HG02678 (cell line): ENCODE data around the gene BOC.

Source experiments
- ATAC-seq: cut with Tn5 transposase; IDR thresholded peaks from one replicate; pipeline ENCODE4 v1.9.1; 2021; ENCODE audit warnings: mild to moderate bottlenecking, moderate library complexity; ENCODE audit not compliant: unreplicated experiment

BOC gene

DNA sequence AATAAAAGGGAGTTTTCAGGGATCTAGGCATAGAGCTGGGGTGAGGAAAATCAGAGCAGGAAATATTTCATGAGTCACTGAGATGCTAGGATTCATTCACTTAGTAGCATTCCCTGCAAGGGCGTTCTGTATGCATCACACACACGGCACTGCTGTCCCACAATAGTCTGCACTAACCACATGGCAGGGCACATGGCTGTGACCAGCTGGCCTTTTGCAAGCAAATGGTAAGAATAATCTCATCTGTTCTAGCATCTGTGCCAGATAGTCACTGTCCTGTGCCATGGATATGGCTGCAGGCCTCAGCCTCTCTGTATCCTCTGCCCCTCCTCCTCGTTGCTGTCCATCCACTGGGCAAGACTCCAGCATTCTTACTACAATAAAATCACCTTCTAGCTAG is 37.8 kb downstream of the BOC start:
- no peak for ATAC-seq

DNA sequence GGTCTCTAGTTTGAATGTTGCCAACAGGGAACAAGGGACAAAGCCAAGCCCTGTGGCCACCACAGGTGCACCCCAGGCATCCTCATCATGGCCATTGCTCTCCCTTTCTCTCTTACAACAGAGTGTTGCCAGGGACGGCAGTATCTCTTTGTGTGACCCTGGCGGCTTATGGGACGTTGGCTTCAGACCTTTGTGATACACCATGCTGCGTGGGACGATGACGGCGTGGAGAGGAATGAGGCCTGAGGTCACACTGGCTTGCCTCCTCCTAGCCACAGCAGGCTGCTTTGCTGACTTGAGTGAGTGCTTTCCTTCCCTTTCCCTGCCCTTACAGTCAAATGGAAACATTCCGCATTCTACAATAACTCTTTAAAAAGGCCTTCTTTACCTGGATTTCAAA is 38.2 kb downstream of the BOC start:
- ATAC-seq, result no peak

DNA sequence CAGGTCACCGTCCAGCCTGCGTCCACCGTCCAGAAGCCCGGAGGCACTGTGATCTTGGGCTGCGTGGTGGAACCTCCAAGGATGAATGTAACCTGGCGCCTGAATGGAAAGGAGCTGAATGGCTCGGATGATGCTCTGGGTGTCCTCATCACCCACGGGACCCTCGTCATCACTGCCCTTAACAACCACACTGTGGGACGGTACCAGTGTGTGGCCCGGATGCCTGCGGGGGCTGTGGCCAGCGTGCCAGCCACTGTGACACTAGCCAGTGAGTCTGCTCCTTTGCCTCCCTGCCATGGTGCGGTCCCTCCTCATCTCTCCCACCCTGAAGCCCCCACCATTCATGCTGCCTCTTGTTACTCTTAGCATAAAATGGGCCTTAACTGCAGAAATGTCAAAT is 39.2 kb downstream of the BOC start:
- no peak for ATAC-seq

DNA sequence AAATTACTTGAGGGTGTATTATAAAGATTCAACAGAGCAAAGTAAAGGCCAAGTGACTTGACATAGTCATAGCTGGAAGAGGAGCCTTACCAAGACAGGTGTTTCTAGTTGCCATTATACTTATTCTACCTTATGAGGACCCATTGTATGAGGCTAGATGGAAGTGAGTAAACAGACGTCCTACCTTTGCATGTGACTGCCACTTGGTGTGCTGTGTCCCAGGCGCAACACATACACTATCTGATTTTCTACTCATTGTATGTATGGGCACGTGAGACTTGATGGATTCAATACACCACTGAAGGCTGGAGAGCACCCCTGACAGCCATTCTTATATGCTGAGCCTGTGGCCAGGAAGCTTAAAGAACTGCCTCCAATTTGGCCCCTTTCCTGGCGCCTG is 40.5 kb downstream of the BOC start:
- ATAC-seq, result no peak

DNA sequence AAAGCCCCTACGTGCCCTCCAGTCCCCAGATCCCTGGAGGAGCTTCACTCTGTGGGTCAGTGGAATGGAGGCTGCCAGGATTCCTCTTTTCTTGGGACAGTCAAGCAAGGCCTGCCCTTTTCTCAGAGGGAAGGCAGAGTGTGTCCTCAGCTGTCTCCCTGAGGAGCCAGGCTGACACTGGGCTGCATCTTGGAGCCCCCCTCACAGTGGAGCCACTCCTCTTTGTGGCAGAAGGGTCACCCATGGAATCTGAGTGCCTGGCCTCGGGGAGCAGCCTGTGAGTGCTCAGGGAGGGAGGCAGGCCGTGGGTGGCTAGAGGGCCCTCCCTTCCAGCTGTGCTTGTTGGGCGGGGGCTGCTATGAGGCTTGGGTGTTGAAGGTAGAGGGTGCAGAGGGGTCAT is 41.2 kb downstream of the BOC start:
- no peak for ATAC-seq

DNA sequence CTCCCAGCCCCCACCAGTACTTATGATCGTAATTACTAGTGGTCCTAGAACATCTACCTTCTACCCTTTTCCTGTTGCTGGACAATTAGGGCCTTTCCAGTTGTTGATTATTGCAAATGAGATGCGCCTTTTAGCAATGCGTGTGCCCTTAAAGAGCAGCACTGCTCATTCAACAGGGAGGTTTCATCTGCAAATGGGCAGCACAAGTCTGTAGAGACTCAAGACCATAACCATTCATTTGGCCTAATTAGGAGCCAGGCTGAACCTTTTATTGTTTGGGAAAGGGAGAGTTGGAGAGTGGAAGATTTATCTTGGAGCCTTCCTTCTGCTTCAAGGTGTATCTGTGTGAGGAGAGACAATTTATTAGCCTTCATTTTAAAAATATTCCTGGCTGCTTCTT is 42.3 kb downstream of the BOC start:
- no peak for ATAC-seq

DNA sequence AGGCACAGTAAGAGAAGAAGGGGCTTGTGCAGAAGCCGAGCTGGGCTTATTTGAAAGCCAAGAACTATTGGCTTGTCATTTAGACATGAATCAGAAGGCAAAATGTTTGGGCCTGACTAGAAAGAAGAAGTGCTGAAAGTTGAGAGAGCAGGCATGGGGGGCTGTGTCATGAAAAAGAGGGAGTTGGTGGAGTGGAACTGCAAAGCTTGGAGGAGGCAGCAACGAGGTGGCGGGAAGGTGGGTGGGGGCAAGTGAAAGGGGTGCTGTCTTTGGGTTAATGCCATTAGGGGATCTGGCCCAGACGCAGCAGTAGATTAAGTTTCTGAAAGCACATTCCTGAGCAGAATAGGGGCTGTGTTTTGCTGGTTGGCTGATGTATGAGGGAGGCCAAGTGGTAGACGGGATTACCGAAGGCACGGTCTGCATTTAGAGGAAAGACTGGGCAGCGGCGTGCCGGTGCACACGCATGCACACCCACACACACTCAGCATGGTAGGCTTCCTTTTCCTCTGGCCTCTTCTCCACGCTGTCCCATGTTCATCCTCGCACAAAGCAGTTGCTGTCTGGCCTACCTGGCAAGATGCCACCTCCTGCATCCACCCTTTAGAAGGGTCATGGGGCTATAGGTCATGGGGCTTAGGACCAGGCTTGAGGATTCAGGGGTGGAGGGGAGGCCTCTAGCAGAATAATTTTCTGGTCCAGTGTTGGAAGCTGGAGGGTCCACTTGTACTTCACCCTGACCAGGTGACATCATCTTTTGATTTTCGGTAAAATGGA is 43.0 kb downstream of the BOC start:
- ATAC-seq, result no peak

DNA sequence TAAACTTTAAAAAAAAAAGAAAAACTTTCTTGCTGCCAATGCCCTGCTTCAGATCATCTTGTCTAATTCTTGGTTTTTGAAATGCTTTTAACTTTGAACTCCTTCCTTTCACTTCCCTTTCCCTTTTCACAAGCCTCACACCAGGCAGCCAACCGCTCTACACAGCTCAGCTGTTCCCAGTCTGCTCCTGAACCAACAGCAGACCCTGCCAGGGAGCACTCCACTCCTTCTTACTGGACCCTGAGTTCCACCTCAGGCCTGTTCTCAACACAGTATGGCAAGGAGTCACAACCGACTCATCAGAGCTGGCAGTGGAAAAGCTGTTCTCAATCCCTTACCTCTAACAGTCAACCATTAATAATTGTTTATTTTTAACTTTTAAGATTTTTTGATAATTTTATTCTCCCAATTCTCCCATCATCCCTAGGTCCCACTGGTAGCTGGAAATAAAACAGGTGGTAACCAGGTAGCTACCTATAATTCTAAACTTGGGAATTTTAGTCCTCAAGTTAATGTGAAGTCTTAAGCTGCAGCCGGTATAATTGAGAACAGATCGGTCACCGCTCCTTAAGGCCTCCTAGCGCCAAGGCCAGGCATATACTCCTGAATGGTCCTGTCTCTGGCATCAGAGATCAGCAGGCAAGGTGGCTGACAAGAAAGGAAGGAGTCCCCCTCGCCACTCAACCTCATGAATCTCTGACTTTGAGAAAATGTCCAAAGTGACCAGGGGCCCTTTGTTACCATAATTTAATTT is 43.9 kb downstream of the BOC start:
- ATAC-seq, result no peak

DNA sequence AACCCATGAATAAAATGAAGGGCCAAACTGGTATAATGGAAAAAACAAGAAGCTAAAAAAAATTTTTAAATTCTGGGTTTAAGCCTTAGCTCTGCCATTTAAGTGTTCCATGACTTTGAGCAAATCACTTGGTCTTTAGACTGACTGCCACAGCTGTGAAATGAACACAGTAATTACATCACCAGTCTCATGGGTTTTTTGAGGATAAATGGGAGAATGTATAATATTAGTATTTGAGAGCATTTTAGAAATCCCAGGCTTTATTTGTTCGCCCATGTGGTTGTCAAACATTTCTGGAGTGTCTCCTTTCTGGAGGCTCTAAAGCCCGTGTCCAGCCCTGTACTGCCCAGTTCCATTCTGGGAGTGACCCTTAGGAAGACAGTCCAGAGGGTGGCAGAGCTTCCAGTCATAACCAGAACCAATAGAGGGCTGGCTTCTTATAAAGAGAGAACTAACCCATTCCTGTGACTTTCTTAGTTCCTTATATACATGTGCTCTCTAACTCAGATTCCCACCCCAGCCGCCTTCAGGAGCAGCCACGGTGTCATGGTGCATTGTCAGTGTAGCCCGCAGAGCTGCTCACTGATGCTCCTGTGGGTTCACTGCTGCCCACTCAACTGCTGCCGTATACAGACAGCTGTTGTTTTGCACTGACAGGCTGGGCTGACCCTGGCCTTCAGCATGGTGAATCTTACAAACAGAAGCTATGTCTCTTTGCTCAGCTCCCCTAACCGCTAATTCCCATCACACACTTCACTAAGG is 44.7 kb downstream of the BOC start:
- ATAC-seq, result no peak

DNA sequence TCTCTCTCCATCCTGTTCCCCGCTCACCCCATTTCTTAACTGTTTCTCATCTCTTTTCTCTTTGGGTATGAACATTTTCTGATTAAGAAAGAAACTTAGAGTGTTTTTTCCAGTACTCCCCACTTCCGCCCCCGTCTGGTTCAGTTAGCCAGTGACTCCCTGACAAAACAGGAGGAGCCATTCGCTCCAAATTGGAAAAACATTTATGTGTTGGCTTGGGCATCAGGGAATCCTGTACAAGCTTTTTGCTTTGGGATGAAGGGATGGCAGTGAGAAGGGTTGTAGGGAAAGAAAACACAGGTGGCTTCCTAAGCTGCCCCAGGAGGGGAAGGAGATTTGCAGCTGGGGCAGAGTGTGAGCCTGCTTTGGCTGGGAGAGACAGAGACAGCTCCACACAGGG is 47.0 kb downstream of the BOC start:
- no peak for ATAC-seq

DNA sequence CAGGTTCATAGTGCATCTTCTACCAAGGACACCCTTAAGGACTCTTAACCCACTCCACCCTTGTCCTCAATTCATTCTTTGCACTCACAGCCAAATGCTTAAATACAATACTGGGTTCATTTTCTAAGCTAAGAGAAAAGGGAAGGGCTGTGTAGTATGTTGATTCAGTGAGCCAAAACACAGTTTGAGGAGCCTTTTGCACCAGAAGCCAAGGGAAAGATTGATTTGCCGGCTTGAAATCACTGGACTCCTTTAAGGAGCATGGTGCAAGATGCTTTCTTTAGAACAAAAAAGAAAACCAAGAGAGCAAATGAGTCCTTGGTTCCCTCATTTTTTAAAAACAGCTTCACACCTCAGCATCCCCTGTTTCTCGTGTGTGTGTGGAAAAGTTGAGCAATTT is 47.8 kb downstream of the BOC start:
- no peak for ATAC-seq

DNA sequence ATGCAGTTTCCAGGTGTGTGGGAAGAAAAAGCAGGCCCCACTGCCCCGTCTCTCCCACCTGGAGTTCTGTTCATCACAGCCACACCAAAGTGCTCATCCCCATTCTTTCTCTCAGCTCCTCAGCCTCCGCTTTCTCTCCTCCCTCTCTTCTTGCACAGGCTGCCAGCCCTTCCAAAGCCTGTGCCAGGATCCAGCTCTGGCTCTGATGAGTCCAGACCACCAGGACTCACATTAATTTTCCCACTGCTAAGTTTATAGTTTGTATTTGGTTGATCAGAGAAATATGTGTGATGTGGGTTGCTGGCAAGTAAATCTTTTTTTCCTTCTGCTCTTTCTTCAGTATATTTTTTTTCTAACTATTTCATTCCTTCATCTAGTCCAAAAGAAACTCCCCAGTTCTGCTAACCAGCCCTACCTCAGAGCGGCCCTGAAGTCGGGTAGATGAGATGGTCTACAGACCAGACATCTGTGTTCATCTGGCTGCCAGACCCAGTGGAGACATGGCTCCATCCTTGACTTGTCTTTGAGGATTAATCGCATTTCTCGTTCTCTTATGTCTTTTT is 49.8 kb downstream of the BOC start:
- no peak for ATAC-seq

DNA sequence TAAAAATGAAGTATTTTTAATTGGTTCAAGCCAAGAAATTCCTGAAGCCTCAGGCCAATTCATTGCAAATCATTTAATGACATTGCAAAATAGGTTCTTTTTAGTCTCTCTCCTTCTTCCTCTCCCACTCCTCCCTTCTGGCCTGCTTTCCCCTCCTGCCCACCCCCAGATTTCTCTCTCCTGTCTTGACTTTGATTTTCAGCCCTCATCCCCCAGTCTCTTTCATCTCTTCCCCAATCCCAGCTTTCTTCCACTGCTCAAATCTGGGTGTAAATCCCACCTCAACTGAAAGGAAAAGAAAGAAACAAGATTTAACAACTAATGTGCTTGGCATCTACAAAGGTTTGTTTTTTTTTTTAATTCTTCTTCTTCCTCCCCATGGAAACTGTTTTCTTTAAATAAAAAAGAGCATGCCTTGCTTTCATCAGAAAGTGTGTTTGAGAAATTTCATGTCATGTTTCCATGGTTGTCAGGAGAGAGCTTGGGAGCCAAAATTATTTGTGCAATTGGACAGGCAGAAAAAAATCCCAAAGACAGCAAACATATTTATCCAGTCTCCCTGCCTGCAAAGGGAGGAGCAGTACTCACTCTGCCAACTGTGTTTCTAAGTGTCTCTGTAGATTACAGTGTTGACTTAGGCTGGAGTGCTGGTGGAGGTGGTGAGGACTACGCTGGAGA is 50.4 kb downstream of the BOC start:
- ATAC-seq, result no peak

DNA sequence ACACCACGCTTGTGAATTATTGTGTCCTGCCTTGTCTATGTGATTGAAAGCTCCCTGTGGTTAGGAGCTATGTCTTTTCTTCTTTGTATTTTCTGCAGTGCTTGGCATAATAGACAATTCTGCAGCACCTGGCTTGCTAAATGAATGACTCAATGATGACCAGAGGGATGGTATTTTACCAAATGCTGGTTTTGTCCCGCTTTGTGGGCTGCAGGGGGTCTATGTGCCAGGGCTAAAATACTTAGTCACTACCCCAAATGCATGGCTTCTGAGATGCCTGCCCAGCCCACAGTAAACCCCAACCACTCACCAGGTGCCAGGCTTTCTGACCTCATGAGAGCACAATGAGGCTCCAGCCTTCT is 50.9 kb downstream of the BOC start:
- ATAC-seq, result no peak

DNA sequence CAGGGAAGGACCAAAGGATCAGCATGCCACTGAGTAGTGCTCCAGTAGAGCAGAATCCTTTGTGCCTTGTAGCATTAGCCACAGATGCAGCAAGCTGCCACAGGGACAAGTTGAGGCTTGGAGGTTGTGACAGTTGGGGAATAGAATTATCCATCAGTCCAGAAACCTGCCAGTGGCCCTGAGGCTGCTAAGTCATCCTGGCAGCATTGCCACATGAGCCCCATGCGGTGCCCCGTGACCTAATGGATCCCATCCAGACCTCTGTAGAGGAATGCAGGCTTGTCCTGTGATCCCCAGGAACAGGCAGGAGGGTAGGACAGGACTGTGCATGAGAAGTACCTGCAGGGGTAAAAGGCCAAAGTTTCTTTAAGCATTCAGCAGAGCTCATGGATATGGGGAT is 51.7 kb downstream of the BOC start:
- ATAC-seq, result no peak

DNA sequence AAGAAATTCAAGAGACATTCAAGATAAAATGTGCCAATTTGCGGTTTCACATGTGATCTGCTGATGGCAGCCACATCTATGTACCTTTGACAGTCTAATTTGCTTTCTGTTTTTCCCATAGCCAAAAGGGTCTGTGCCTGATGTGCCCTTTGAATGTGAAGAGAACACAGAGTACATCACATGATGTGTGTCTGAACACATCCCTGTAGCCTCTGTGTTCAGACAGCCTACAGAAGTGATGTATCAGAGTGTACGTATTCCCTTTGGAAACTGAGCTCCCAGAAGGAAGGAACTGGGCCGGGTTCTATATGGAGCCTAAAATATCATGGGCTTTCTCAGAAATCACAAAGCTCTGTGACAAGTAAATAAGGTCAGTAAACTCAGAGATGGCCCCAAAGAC is 52.4 kb downstream of the BOC start:
- ATAC-seq, result no peak

DNA sequence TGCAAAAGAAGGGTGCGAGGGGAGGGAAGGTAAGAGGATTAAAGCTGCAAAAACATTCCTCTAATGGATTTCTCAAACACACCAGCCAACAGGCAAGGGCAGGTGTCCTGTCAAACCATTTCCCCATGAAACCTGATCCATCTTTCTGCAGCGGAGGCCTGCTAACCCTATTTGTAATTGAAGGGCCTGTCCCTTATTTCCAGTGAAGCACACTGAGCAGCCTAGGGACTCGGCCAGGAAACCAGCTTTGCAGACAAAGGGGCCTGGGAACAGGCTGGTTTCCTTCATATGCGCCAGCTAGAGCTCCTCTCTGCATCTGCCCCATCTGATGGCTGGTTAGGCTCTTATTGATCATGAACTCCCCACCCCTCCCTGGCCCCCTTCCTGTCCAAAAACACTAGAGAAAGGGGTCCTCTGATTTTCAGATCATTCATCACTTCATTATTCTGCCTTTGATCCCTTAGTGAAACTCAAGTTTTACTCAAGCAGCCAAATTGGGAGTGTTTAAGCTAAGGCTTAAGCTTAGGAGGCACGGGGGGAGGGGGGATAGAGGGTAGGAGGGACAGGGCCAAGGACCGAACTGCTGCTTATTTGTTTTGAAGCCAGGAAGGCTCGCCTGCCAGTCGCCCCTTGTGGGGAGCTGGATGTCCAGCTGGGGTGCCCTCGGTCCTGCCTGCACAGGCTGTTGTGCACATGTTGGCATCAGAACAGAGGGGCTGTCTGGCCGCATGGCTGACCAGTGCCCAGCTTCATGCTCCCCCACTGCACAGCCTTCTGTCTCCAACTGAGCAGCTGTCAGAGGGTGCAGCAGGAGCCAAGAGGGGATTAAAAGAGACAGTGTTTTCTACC is 53.1 kb downstream of the BOC start:
- no peak for ATAC-seq

DNA sequence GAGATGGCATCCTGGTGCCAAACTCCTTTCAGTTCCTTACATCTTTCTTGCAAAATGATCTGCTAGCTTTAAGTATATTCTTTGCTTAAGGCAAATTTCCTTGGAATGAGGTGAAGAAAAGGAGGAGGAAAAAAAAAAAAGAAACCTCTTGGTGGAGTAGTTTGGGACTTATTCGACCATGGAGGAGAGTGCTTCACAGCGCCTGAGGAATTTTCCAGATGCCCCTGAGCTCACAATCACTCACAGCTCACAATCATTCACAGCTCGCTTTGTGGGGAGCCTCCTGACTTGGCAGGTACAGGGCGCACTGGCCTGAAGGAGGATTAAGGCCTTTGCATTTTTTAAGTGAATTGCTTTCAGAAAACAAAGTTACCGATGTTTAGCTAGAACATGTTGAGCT is 53.9 kb downstream of the BOC start:
- no peak for ATAC-seq

DNA sequence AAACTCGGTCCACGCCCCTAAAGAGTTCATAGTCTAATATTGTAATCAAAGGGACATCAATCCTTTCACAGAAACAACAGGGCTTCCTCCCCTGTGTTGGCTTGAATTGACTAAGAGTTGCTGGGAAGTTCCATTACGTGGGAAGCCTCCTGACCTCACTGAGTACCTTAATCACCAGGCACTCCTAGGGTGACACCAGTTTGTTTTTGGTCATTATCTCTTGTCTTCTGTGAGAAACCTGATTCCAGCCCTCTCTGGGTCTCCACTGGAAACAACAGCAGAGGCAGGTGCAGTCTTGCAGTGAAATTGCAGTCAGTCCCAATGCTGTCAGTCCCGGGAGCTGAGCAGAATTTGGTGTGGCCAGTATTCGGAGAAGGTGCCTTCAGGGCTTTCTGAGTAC is 55.4 kb downstream of the BOC start:
- ATAC-seq, result no peak

DNA sequence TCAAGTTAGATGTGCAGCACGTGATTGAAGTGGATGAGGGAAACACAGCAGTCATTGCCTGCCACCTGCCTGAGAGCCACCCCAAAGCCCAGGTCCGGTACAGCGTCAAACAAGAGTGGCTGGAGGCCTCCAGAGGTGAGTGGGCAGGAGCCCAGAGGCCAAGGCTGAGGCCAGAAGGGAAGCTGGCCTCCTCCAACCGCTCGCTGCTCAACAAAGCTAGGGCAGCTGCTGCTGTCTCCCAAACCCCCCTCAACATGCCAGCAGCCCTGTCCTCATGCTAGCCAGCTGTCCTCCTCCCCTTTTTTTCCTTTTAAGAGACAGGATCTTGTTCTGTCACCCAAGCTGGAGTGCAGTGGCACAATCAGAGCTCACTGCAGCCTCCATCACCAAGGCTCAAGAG is 57.0 kb downstream of the BOC start:
- ATAC-seq, result no peak
